Right ventricle myocardium superior (tissue), 1 donor: Measurements from ENCODE around the gene SLC8A2. TPM values are rescaled to one million over a fixed set of nuclear protein-coding genes. Genes with fewer than 3 reads are reported as not detected.

Experiments
- ATAC-seq: fragments of 200-7000 bp; cut with Tn5 transposase; one replicate; pipeline ENCODE4 v1.9.1; 2020; ENCODE audit warnings: mild to moderate bottlenecking; ENCODE audit not compliant: poor library complexity
- DNase-seq: peaks from one replicate; pipeline ENCODE4 v3.0.0-alpha.2; 2020
- intact Hi-C: fragments of 100-400 bp; cut with DNase I; formaldehyde crosslinking; loops from one replicate; pipeline ENCODE4 v1.11.2; 2022
- total RNA-seq: library from RNA; stranded (reverse); fragmentation: NEBNext Ultra II Directional; extraction: Animal tissue kit (Norgen Biotek cat#: 25700); gene quantifications from one replicate; pipeline ENCODE4 v1.2.1, GENCODE V29; 2021
- donor health status: DM: no; HTN: yes; CAD: no; lungs with severe emphysema.

The SLC8A2 gene
- total RNA-seq, 1 donor from 2014 or later: 0.11 TPM

DNA sequence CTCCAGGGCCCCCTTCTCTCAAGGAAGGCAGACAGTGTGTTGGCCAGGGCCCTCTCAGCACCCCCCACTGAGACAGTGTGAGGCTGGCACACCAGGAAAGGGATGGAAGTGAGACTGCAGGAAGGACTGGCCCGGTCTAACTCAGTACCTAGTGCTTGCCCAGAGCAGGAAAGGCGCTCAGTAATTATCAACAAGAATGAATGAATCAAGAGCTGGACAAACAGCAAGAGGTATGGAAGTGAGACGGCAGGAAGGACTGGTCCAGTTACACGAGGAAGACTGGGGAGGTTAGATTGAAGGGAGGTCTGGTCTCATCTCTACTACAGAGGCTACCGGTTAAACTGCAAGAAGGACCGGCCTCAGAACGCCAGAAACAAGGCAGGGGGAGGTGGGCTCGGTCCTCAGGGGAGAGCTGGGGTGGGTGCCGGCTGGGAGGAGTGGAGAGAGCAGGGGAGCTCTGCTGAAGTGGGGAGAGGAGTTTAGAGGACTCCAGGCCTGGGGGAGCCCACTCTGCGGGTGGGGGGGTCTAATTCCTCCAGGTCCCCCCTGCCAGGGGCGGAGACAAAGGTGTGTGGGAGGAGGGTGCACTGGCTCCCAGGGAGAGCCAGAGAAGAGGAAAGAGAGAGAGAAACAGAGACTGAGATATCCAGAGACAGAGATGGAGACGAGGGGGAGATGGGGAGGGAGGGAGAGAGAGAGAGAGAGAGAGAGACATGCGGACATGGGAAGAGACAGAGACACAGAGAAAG lies 1.1 kb downstream of the SLC8A2 start:
- intact Hi-C loops: no loop called here
- no peak for ATAC-seq
- no peak for DNase-seq

DNA sequence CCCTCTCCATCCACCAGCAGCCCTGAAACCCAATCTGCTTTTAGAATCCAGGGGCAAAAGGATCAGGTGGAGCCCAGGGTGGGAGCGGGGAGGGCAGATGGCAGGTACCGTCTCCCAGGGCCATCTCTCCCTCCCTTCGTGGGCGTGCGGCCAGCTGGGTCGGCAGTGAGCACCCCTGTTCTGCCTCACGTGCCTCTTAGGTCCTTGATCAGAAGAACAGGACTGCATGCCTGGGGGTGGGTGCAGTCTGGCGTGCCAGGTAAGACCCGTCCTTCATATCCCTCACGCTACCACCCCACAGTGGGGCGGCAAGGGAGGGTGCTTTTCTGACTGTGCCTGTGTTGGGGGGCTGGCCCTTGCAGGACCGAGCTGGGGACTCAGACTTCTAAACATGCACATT lies 2.0 kb downstream of the SLC8A2 start:
- DNase-seq (no peak), ATAC-seq (no peak)
- intact Hi-C loops: no loop called here

DNA sequence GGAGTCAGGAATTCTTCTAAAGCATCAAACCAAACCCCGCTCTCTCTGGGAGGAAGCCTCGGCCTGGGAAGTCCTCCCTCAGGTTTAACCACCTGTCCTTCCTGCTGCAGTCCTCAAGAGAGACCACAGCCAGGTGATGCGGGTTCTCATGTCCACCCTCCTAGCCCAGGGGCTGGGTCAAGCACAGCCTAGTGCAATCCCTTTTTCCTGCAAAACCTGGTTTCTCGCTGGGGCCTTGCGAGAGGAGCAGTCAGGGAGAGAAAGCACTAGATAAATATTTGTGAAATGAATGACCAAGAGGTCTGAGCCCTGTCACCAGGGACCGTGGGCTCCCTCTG lies 2.4 kb downstream of the SLC8A2 start:
- ATAC-seq (no peak), DNase-seq (no peak)
- intact Hi-C loops: no loop called here

DNA sequence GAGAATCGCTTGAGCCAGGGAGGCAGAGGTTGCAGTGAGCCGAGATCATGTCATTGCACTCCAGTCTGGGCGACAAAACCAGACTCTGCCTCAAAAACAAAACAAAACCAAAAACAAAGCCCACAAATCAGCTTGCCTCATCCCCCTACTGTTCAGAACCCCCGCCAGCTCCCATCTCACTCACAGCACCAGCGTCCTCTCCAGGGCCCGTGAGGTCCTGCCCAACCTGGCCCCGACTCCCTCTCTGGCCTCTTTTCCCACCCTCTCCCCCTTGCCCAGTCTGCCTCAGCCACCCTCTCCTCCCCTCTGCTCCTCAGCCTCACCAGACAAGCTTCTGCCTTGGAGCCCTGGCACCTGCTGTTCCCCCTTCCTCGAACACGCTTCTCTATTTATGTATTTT lies 3.8 kb downstream of the SLC8A2 start:
- intact Hi-C loops: no loop called here
- ATAC-seq: no peak
- no peak for DNase-seq

DNA sequence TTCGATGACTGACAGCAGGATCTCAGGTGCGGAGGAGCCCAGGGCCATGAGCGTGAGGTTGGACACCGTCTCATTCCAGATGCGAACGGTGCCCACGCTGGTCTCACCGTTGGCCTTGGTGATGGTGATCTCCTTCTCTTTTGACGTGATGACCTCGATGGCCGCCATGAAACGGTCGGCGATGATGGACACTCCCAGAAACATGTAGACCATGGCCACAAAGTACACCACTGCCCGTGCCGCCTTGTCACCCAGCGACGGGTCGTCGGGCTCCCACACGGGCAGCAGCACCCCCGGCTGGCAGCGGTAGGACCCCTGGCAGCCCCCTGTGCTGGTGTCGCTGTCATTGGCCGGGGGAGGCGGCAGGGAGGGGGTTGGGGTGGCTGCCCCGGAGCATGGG lies 5.7 kb downstream of the SLC8A2 start:
- no peak for DNase-seq
- intact Hi-C loops: no loop called here
- ATAC-seq: no peak

DNA sequence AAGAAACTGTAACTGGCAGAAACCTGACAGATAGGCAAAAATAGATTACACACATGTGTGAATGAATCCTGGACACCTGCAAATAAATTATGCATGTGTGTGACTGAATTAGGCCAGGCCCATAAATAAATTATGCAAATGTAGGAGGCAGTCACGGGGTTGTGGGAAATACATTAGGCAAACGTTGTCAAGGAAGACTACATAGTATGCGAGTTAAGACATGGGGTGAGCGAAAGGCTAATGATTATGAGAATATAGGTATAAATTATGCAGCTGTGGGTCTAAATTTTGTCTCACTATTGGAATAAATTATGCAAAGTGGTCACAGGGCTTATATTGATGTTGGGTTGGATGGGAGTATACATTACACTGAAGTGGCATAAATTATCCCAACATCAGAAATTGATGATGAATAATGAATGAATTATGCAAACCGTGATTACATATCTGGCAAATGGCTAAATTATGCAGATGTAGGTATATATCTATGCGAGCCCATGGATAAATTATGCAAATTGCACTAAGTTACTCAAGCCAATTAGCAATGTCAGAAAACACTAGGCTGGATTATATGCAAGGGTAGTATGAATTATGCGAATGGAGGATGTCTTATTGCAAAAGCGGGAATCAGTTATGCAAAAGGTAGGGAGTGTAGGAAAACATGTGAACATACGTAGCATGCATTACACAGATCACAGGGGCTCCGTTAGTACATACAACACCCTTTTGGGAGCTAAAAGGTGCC lies 6.8 kb downstream of the SLC8A2 start:
- intact Hi-C loops: no loop called here
- DNase-seq (no peak), ATAC-seq (no peak)

DNA sequence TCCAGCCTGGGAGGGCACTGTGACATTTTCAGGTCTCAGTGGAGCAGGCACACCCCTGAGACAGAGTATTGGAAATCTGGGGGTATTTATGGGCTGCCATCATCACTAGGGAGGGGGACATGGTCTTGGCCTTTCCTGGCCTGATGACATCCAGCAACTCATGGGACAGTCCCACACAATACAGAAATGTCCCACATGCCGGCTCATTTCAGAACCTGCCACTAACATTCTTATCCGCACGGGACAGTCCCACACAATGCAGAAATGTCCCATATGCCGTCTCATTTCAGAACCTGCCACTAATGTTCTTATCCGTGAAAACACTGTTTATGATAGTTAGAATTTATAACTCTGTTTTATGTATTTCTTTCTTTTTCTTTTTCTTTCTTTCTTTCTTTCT lies 9.8 kb downstream of the SLC8A2 start:
- ATAC-seq (no peak), DNase-seq (no peak)
- intact Hi-C loops: no loop called here

DNA sequence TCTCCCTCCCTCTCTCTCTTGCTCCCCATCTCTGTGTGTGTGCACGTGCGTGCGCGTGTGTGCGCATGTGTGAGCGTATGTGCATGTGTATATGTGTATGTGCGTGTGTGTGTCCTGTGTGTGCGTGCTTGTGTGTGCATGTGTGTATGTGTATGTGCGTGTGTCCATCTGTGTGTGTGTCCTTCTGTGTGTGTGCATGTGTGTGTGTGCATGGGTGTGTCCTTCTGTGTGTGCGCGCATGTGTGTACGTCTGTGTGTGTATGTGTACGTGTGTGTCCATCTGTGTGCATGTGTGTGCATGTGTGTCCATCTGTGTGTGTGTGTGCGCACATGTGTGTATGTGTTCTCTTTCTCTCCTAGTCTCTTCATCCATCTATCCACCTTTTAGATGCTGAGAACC lies 12.2 kb downstream of the SLC8A2 start:
- no peak for DNase-seq
- no peak for ATAC-seq
- intact Hi-C loops: no loop called here

DNA sequence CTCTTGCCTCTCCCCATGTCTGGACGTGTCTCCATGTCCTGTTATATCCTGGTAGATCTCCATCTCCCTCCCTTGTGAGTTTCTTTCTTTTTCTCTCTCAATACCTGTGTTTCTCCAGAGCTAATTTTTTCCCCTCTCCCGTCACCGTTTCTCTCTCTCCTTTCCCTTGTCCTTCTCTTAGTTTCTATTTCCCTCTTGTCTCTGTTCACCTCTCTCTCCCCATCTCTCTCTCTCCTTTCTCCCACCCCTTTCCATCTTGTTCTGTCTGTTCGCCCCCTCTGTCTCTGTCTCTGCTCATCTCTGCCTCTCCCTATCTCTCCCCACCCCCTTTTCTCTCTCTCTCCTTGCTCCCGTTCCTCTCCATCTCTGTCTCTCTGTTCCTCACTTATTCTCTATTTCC lies 13.0 kb downstream of the SLC8A2 start:
- no peak for DNase-seq
- no peak for ATAC-seq
- intact Hi-C loops: no loop called here

DNA sequence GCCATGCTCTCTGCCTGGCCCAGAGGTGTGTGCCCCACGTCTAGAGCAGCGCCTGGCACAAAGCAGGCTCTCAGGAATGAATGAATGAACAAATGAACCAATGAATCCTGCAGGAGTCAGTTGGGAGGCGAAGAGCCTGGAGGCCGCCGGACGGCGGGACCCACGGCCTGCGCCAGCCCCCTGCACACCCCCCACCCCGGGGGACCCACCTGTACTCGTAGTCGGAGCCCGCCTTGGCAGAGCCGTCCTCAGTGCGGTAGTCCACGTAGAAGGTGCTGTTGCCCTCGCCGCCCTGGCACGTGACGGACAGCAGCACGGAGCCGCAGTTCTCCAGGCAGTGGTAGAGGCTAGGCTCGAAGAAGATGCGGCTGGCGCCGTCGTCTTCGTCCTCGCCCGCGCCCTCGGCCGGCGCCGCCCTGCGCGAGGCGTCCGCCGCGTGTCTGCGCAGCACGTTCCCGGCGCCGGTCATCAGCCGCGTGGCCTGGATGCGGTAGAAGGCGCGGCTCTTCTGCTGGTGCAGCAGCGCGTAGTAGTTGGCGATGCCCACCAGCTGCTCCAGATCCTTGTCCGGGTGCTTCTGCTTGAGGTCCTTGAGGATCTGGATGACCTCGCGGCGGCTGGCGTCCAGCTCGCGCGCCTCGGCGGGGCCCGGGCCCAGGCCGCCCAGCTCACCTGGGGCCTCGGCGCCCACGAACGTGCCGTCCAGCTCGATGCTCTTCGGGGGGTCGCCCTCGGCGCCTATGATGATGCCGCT lies 14.8 kb downstream of the SLC8A2 start:
- DNase-seq (no peak), ATAC-seq (no peak)
- intact Hi-C loops: no loop called here

DNA sequence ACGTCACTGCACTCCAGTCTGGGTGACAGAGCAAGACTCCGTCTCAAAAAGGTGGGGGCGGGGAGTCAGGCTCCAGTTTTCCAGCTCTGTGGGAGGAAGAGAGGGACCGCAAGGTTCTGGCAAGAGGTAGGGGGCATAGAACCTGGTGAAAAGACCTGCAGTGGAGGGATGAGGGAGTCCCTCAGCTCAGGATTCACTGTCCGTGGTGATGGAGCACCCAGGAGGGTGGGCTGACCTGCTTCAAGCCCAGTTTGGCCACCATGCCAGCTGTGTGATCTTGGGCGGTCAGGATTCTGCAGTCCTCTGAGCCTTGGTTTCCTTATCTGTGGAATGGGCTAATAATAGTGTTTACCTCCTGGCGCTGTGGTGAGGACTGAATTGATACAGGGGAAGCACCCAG lies 21.2 kb downstream of the SLC8A2 start:
- DNase-seq: no peak
- intact Hi-C loops: no loop called here
- ATAC-seq: no peak

DNA sequence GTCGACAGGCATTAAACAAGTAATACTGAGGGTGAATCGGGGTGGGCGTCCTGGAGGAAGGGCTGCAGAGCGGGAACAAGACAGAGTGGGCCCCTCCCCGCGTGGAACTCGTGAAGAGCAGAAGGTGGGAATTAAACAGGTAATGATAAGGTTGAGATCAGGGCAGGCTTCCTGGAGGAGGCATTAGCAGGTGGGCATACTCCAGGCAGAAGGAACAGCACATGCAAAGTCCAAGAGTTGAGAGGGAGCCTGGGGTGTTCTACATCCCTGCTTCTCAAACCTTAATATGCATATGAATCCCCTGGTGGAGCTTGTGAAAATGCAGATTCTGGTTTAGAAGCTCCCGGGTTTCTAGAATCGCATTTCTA lies 23.3 kb downstream of the SLC8A2 start:
- intact Hi-C loops: loop anchor here (5.0 kb wide), 1 partner anchor 54 kb away; no protein-coding TSS in a partner anchor
- no peak for DNase-seq
- ATAC-seq: no peak

DNA sequence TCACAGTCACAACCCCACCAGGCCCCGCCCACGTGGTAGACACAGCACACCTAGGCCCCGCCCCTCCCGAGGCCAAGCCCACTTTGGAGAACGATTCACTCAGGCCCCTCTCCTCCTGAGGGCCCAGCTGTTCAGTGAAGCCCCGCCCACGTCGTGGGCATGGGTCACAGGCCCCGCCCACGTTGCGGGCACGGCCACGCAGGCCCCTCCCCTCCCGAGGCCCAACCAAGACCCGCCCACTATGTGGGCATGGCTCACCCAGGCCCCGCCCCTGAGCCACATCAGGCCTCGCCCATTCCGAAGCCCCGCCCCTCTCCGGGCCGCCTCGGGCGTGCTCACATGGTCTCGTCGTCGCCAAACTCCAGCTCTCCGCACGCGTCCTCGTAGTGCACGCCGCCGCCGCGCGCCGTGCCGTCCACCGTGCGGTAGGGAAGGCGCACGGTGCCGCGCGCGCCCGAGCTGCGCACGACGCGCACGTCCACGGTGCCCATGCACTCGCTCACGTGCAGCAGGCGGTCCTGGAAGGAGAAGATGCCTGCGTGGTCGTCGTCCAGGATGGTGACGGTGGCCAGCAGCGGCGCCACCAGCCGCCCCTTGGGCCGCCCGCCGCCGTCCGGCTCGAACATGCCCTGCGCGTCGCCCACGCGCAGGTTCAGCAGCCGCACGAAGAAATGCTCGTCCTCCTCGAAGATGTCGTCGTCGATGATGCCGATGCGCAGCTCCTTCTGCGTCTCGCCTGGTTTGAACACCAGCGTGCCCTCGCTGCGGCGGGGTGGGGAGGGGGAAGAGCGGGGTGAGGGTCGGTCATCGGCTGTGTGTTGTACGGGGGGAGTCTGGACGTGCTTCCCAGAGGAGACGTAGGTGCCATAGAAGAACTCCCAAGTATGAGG lies 24.0 kb downstream of the SLC8A2 start:
- no peak for DNase-seq
- peak; percentile 41 for ATAC-seq
- intact Hi-C loops: loop anchor here (5.0 kb wide), 1 partner anchor 55 kb away; no protein-coding TSS in a partner anchor

DNA sequence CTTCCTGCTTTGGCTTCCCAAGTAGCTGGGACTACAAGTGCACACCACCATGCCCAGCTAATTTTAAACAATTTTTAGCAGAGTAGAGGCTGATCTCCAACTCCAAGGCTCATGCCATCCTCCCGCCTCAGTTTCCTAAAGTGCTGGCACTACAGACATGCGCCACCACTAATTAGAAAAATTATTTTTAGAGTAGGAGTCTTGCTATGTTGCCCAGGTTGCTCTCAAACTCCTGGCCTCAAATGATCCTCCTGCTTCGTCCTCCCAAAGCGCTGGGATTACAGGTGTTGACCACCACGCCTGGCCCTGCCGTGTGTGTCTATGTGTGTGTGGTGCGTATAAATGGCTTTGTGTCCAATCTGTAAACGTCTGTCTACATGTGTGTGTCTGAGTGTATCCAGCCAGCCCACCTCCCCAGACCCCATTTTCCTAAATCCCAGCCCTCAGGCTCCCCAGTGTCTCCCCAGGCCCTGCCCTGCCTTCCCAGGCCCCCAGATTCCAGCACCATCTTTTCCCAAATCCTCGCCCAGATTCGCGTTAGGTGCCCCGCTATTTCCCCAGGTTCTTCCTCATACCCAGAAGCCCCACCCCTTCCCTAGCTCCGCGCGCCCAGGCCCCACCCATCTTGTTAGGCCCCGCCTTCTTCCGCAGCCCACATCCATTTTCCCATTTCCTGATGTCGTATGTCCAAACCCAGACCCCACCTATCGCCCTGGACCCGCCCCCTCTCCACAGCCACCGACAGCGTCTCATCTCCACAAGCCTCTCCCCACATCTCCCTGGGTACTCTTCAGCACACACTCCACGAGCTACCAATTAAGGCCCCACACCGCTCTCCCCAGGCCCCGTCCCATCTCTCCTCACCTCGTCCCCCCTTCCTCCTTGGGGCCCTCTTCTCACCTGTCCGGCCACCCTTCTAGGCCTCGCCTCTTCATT lies 24.9 kb downstream of the SLC8A2 start:
- ATAC-seq (no peak), DNase-seq (no peak)
- intact Hi-C loops: loop anchor here (5.0 kb wide), 1 partner anchor 55 kb away; no protein-coding TSS in a partner anchor

DNA sequence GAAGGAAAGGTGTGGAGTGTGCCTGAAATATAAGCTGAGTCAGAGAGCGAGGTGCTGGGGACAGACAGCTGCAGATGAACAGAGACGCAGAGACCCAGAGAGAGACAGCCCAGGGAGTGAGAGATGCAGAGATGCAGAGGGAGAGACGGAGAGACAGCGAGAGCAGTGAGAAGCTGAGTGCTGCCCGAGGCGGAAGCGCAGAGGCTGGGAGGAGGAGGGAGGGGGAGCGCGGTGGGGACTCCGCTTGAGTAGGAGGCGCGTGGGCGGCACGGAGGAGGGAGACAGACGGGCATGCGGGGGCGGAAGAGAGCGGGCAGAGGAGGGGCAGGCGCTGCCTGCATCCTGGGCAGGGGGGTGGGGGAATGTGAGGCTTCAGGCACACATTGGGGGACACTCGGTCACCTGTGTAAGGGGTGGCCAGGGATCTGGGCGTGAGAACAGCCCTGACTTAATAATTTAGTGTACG lies 25.7 kb downstream of the SLC8A2 start:
- DNase-seq: peak; percentile 56
- ATAC-seq: no peak
- intact Hi-C loops: loop anchor here (5.0 kb wide), 1 partner anchor 56 kb away; no protein-coding TSS in a partner anchor

DNA sequence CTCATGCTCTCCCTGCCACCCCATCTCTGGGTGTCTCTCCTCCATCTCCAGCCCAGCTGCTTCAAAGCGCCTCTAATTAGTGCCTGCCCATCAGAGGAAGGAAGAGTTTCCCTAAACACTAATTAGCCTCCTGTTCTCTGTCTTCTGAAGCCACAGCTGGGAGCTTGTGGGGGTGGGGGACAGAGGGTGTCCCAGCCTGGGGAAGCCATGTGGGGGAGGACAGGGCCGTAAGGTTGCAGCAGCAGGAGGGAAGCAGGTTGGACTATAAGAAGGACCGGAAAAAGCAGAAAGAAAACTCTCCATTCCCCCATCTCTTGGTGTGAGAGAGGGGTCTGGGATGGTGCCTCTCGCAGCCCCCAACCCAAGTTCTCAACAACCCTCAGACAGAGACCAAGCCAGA lies 26.2 kb downstream of the SLC8A2 start:
- no peak for ATAC-seq
- no peak for DNase-seq
- intact Hi-C loops: loop anchor here (5.0 kb wide), 1 partner anchor 57 kb away; no protein-coding TSS in a partner anchor

DNA sequence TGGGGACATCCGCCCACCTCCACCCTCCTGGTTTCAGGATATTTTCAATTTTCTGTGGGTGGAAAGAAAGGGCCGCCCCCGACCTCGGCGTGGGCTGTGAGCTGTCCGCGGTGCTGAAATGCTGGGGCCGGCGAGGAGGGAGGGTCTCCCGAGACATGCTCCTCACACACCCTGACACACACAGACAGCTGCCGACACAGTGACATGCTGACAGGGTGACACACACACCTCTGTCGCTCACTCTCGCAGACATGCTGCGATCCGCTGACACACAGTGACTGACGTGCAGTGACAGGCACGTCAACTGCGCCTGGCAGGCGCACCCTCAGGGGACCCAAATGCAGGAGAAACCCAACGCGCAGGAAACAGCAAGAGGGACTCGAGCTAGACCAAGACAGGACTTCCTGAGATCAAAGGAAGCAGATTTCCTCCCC lies 27.3 kb downstream of the SLC8A2 start:
- intact Hi-C loops: no loop called here
- DNase-seq: no peak
- ATAC-seq: no peak

DNA sequence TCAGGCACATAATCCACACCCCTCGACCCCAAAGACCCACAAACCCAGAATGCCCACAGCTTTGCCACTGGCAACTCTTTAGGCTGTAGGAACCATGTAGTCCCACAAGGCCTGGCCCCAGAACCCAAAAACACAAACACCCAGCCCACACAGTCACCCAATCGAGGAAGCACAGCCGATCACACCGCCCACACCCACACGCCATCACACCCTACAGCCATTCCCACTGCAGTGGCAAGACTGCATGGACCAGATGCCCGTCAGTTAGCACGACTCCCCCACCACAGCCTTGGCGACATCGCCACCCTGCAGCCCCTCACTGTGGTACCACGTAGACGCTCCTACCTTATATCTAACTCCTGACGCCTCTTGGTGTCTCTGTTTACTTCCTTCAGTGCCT lies 28.4 kb downstream of the SLC8A2 start:
- ATAC-seq: no peak
- DNase-seq: no peak
- intact Hi-C loops: no loop called here
